ENCODE data around the gene CSMD2.

CSMD2 gene

DNA sequence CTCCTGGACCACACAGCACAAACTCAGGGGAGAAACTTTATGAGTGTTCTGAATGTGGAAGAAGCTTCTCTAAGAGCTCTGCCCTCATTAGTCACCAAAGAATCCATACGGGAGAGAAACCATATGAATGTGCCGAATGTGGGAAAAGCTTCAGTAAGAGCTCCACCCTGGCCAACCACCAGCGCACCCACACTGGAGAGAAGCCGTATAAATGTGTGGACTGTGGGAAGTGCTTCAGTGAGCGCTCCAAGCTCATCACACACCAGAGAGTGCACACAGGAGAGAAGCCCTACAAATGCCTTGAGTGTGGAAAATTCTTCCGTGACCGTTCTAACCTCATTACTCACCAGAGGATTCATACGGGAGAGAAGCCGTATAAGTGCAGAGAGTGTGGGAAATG lies 670.1 kb downstream of the CSMD2 start:
- H3K4me3 ChIP-seq (ENCODE audit: low read length), result no peak overlapping the region
- no peak for DNase-seq (ENCODE audit: low read depth)
- TF ChIP-seq, protein P1, sequence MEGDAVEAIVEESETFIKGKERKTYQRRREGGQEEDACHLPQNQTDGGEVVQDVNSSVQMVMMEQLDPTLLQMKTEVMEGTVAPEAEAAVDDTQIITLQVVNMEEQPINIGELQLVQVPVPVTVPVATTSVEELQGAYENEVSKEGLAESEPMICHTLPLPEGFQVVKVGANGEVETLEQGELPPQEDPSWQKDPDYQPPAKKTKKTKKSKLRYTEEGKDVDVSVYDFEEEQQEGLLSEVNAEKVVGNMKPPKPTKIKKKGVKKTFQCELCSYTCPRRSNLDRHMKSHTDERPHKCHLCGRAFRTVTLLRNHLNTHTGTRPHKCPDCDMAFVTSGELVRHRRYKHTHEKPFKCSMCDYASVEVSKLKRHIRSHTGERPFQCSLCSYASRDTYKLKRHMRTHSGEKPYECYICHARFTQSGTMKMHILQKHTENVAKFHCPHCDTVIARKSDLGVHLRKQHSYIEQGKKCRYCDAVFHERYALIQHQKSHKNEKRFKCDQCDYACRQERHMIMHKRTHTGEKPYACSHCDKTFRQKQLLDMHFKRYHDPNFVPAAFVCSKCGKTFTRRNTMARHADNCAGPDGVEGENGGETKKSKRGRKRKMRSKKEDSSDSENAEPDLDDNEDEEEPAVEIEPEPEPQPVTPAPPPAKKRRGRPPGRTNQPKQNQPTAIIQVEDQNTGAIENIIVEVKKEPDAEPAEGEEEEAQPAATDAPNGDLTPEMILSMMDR (conservative IDR thresholded peaks at IDR 0.05; ENCODE audit: low read length), result no peak

DNA sequence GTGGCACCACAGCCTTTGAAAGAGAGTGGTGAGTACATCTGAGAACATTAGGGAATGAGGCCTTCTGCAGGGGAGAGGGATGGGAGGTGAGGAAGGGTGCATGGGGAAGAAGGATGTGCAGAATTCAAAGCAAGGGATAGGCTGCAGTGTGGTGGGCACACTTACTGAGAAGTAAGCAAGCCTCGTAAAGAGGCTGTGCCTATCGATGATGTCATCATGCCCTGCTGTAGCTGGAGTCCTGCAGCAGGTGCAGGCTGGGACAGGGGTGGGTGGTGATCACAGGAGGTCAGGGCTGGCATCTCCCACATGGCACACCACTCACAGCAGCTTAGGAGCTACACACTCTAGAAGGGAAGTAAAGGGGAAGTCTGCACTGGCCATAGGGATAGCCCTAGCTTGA lies 676.4 kb downstream of the CSMD2 start:
- TF ChIP-seq, protein P1 (conservative IDR thresholded peaks at IDR 0.05; ENCODE audit: low read length), result no peak

DNA sequence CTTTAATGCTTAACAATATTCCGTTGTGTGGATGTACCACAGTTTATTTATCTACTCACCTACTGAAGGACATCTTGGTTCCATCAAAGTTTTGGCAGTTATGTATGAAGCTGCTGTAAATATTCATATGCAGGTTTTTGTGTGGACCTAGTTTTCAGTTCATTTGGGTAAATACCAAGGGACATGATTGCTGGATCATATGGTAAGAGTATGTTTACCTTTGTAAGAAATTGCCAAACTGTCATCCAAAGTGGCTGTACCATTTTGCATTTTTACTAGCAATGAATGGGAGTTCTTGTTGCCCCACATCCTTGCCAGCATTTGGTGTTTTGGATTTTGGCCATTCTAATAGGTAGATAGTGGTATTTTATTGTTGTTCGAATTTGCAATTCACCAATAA lies 682.6 kb downstream of the CSMD2 start:
- no peak for DNase-seq (ENCODE audit: low read depth)
- TF ChIP-seq, protein P1 (conservative IDR thresholded peaks at IDR 0.05; ENCODE audit: low read length), result no peak
- no peak overlapping the region for H3K4me3 ChIP-seq (ENCODE audit: low read length)

More for the DNA sequence above, 676.4 kb downstream of the CSMD2 start:
- no peak for DNase-seq (ENCODE audit: low read depth)
- H3K4me3 ChIP-seq (ENCODE audit: low read length), result no peak overlapping the region

DNA sequence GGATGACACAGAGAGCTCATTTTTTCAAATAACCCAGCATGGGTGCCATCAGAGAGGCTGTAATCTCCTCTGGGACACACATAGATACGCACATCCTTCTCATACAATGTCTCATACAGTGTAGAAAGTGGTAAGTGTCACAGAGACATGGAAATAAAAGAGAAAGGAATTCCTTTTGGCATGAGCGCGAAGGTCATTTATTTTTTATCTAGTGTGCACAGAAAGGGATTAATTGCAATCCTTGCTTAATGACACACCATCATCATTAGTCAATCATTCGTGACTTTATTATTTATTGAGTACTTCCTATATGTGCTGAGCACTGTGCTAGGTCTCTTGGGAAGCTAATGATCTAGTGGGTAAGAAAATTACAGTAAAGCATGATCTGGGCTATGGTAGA lies 687.6 kb downstream of the CSMD2 start:
- H3K4me3 ChIP-seq (ENCODE audit: low read length), result no peak overlapping the region
- TF ChIP-seq, protein P1 (conservative IDR thresholded peaks at IDR 0.05; ENCODE audit: low read length), result no peak
- no peak for DNase-seq (ENCODE audit: low read depth)

DNA sequence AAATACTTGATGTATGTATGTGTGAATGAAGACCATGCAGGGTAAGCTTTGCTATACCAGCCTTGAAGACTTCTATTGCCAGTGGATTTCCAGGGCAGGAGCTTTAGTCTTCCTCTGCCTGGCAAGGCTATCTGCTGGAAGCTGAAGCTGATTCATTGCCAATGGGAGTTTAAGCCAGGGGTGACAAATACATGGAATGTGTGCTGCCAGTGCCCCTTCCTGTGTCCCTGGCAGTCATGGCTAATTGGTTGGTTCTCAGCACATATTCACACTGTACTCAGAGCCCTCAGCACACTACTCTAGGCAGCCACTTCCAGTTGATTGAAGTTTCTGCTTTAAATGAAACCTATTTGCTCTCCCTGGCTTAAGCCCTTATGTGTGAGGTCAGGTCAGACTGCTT lies 691.1 kb downstream of the CSMD2 start:
- DNase-seq (ENCODE audit: low read depth), result peak; percentile 41
- H3K4me3 ChIP-seq (ENCODE audit: low read length), result no peak overlapping the region
- TF ChIP-seq, protein P1 (conservative IDR thresholded peaks at IDR 0.05; ENCODE audit: low read length), result no peak

DNA sequence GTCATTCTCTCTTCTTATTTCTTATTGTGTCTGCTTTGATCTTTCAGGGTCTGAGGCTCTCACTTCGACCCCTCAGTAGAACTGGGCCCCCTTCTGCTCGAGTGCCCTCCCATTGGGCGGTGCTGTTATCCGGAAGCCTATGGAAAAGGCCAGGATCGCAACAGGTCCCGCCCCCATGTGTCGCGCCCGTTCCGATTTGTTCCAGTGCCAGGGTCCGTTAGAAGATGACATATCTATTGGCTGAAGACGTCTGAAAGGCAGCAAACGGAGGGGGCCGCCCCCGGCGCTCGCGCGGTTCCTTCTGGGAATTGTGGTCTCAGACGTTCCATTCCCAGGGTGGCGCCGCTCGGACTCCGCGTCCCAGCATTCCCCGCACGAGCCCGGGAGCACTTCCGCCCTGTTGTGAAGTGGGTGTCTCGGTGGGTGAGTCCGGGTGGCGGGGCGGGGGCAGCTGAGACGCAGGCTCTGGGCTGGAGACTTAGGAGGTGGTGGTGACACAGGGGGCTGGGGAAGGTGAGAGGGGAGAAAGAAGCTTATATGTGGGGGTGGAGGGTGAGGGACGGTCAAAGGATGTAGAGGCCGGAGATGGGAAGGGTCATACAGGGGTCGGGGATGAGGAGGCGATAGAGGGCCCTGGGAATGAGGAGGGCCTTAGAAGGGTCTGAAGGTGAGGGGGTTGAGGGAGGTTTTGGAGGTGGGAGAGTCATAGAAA lies 692.6 kb downstream of the CSMD2 start, which contains the start of gene ZSCAN20:
ZSCAN20 (plus strand) TSS at position 377 of the 712 bp plus-strand sequence. CDS start 6,644 bp downstream, outside the sequence.
- DNase-seq (ENCODE audit: low read depth), result peak; percentile 98
- TF ChIP-seq, protein P1 (conservative IDR thresholded peaks at IDR 0.05; ENCODE audit: low read length), result no peak
- peak within 1 kb of the TSS; percentile 96 for H3K4me3 ChIP-seq (ENCODE audit: low read length)

DNA sequence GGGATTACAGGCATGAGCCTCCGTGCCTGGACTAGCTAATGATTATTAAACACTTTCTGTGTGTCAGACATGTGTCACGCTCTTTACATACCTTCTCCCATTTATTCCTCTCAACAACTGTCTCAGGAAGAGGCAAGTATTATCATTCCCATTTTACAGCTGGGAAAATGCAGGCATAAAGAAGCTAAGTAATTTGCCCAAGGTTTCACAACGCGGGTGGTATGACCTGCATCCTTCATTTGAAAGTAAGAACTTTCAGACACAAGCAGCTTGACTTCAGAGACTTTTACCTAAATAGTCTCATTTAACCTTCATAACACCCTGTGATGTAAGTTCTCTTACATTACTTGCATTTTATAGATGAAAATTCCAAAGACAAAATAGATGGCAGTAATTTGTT lies 693.6 kb downstream of the CSMD2 start:
- TF ChIP-seq, protein P1 (conservative IDR thresholded peaks at IDR 0.05; ENCODE audit: low read length), result no peak
- H3K4me3 ChIP-seq (ENCODE audit: low read length), result no peak overlapping the region
- DNase-seq (ENCODE audit: low read depth), result no peak

All from AG10803 (cell line).